ENCODE measurements around the gene CNTN4.

The CNTN4 gene

GRCh38 chr3:3066378-3066777 lies 967.7 kb downstream of the CNTN4 start:
- DNase-seq = no peak

GRCh38 chr3:3066910-3067309 lies 968.2 kb downstream of the CNTN4 start:
- no peak for DNase-seq

- DNase-seq = no peak
Measured at GRCh38 chr3:3068358-3068881, 969.8 kb downstream of the CNTN4 start.

- no peak for DNase-seq
Measured at GRCh38 chr3:3069723-3070122, 971.1 kb downstream of the CNTN4 start.

- DNase-seq = no peak
Measured at GRCh38 chr3:3071136-3071535, 972.5 kb downstream of the CNTN4 start.

- no peak for DNase-seq
Measured at GRCh38 chr3:3074551-3075257, 976.0 kb downstream of the CNTN4 start.

- no peak for DNase-seq
Measured at GRCh38 chr3:3080309-3080708, 981.6 kb downstream of the CNTN4 start.

- no peak for DNase-seq
Measured at GRCh38 chr3:3081381-3082233, 982.9 kb downstream of the CNTN4 start.

- no peak for DNase-seq
Measured at GRCh38 chr3:3082234-3082924, 983.7 kb downstream of the CNTN4 start.

GRCh38 chr3:3084890-3085289 lies 986.2 kb downstream of the CNTN4 start:
- no peak for DNase-seq

- no peak for DNase-seq
Measured at GRCh38 chr3:3085782-3086181, 987.1 kb downstream of the CNTN4 start.

GRCh38 chr3:3086239-3086638 lies 987.6 kb downstream of the CNTN4 start:
- no peak for DNase-seq

- no peak for DNase-seq
Measured at GRCh38 chr3:3087279-3087678, 988.6 kb downstream of the CNTN4 start.

GRCh38 chr3:3087716-3088465 lies 989.2 kb downstream of the CNTN4 start:
- DNase-seq = no peak

- no peak for DNase-seq
Measured at GRCh38 chr3:3089017-3089416, 990.4 kb downstream of the CNTN4 start.

GRCh38 chr3:3097958-3098357 lies 999.3 kb downstream of the CNTN4 start:
- no peak for DNase-seq

- DNase-seq = no peak
Measured at GRCh38 chr3:3101660-3102458, 1003.2 kb downstream of the CNTN4 start.

- no peak for DNase-seq
Measured at GRCh38 chr3:3102751-3103150, 1004.1 kb downstream of the CNTN4 start.

- DNase-seq = no peak
Measured at GRCh38 chr3:3105246-3105645, 1006.6 kb downstream of the CNTN4 start.

- no peak for DNase-seq
Measured at GRCh38 chr3:3105815-3106214, 1007.1 kb downstream of the CNTN4 start.

GRCh38 chr3:3107181-3107580 lies 1008.5 kb downstream of the CNTN4 start:
- DNase-seq = no peak
